HG02870 (cell line): Measurements from ENCODE around the gene FAR2.
"Not testable (repeated sequence)": the region's sequence is repeated elsewhere in the genome, so short reads cannot be mapped to it uniquely, and the experiment has no call there.

Experiments
- ATAC-seq: cut with Tn5 transposase; IDR thresholded peaks from one replicate; pipeline ENCODE4 v1.9.1; 2021; ENCODE audit warnings: mild to moderate bottlenecking, moderate library complexity; ENCODE audit not compliant: unreplicated experiment

Gene FAR2

GRCh38 chr12:29148911-29149690 is at the start of gene FAR2:
Gene FAR2, plus strand, starts transcription at chr12:29149278. Its CDS starts 121,172 bp downstream, at chr12:29270450.
- ATAC-seq = no peak

GRCh38 chr12:29102741-29103140 is 46.3 kb upstream of the FAR2 start:
- ATAC-seq = no peak

GRCh38 chr12:29103539-29103974 is 45.5 kb upstream of the FAR2 start:
- peak; percentile 94 for ATAC-seq

GRCh38 chr12:29104516-29104915 is 44.6 kb upstream of the FAR2 start:
- no peak for ATAC-seq

- peak; percentile 57 for ATAC-seq
Observed at GRCh38 chr12:29110506-29111442, 38.3 kb upstream of the FAR2 start.

- no peak for ATAC-seq
Observed at GRCh38 chr12:29113101-29113500, 36.0 kb upstream of the FAR2 start.

GRCh38 chr12:29116414-29116813 is 32.7 kb upstream of the FAR2 start:
- ATAC-seq = no peak

- ATAC-seq = no peak
Observed at GRCh38 chr12:29131539-29131938, 17.5 kb upstream of the FAR2 start.

GRCh38 chr12:29132316-29132715 is 16.8 kb upstream of the FAR2 start:
- ATAC-seq = no peak

GRCh38 chr12:29133181-29133580 is 15.9 kb upstream of the FAR2 start:
- ATAC-seq = no peak

- no peak for ATAC-seq
Observed at GRCh38 chr12:29133680-29134079, 15.4 kb upstream of the FAR2 start.

- not testable (repeated sequence) for ATAC-seq
Observed at GRCh38 chr12:29138256-29138655, 10.8 kb upstream of the FAR2 start.

GRCh38 chr12:29138855-29139254 is 10.2 kb upstream of the FAR2 start:
- ATAC-seq = not testable (repeated sequence)

GRCh38 chr12:29145372-29146170 is 3.5 kb upstream of the FAR2 start:
- no peak for ATAC-seq

- ATAC-seq = no peak
Observed at GRCh38 chr12:29146196-29146595, 2.9 kb upstream of the FAR2 start.

GRCh38 chr12:29147731-29148595 is 1.1 kb upstream of the FAR2 start:
- ATAC-seq = no peak

- no peak for ATAC-seq
Observed at GRCh38 chr12:29148596-29148910, 525 bp upstream of the FAR2 start.

GRCh38 chr12:29149691-29150281 is 708 bp downstream of the FAR2 start:
- no peak for ATAC-seq

- ATAC-seq = no peak
Observed at GRCh38 chr12:29150462-29150861, 1.4 kb downstream of the FAR2 start.
